PC-3 (cell line): ENCODE results near the gene CC2D2A.

ENCODE experiments used
- EZH2 ChIP-seq: fragments of 300-600 bp; sonication (generic); IDR thresholded peaks from one replicate; pipeline ENCODE4 v1.6.1; 2017; ENCODE audit warnings: antibody characterized with exemption, mild to moderate bottlenecking, low read length; ENCODE audit not compliant: unreplicated experiment
- EZH2phosphoT487 ChIP-seq: fragments of 300-600 bp; sonication (generic); IDR thresholded peaks from 2 replicates; pipeline ENCODE4 v1.6.1; 2018; ENCODE audit warnings: mild to moderate bottlenecking, antibody characterized with exemption, low read length, borderline replicate concordance
- TF ChIP-seq, protein P1 (sequence below): fragments of 300-600 bp; sonication (generic); conservative IDR thresholded peaks from 2 replicates; pipeline ENCODE4 v1.5.1; 2017; ENCODE audit warnings: antibody characterized with exemption, low read depth, mild to moderate bottlenecking, low read length

DNA sequence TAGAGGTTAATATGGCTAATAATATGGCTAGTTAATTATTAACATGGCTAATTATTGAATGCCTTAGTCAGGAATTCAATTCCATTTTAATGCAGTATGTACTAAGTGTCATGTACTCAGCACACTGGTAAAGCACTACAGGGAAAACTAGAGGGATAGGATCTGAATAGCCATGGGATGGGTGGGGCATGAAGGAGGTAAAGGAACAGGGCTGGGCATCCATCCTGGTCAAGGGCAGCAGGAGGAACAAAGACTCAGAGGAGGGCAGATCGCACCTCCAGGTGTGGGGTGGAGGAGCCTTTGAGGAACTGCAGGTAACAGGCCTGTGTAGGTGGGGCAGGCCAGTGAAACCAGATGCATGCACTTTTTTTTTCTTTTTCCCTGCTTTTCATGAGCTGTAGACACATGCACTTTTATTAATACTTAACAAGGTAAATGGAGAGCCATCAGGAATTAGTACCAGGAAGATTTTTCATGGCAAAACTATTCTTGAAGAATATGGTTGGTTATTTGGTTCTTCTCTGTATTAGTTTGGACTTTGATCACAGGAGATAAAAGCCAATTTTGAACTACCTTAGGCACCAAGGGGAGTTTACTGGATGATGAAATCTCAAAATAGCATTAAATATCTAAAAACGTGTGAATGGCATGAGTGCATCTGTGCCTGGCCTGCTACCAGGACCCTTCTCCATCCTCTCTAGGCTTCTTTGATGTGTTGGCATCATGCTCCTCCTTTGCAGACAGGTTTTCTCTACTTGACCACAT, 88.3 kb downstream of the CC2D2A start:
- TF ChIP-seq, protein P1, sequence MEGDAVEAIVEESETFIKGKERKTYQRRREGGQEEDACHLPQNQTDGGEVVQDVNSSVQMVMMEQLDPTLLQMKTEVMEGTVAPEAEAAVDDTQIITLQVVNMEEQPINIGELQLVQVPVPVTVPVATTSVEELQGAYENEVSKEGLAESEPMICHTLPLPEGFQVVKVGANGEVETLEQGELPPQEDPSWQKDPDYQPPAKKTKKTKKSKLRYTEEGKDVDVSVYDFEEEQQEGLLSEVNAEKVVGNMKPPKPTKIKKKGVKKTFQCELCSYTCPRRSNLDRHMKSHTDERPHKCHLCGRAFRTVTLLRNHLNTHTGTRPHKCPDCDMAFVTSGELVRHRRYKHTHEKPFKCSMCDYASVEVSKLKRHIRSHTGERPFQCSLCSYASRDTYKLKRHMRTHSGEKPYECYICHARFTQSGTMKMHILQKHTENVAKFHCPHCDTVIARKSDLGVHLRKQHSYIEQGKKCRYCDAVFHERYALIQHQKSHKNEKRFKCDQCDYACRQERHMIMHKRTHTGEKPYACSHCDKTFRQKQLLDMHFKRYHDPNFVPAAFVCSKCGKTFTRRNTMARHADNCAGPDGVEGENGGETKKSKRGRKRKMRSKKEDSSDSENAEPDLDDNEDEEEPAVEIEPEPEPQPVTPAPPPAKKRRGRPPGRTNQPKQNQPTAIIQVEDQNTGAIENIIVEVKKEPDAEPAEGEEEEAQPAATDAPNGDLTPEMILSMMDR, result no peak
- TF ChIP-seq EZH2 (no peak), EZH2phosphoT487 (no peak)
